ENCODE data around the gene PHC2. TPM values are rescaled to one million over a fixed set of nuclear protein-coding genes. Genes with fewer than 3 reads are reported as not detected.

PHC2 gene
- total RNA-seq, 6 donors from 2014 or later: 103 to 173 (median 129) TPM

DNA sequence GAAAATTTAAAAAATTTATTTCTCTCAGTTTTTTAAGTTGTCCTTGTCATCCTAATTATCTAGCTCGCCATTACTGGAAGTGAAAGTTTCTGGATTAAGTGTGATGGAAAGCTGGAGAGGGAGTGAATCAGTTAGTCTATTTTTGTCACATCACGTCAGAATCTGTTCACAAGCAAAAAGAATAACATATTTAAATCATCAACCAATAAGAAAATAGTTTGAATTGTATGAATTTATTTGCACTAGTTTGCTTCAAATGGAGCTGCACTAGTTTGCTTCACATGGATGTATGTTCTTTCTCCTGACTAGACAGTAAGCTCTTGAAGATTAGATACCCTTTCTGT, 22.8 kb downstream of the PHC2 start:
- Histone ChIP-seq H3K36me3 (no peaks in the 10 kb centered on the region), H3K9me3 (no peaks in the 10 kb centered on the region), H3K27ac (no peak overlapping the region), H3K4me3 (no peak overlapping the region), H3K27me3 (no peaks in the 10 kb centered on the region), H3K4me1 (no peaks in the 10 kb centered on the region)
- no peak for ATAC-seq (ENCODE audit: low FRiP score in 2 of 2)
- DNase-seq: no peak
- 78 to 80% methylated on average over 2 of the region's 2 CpGs for WGBS, 2 donors
- TF ChIP-seq EP300 (IDR thresholded peaks at IDR 0.05): no peak
- TF ChIP-seq, protein P1, sequence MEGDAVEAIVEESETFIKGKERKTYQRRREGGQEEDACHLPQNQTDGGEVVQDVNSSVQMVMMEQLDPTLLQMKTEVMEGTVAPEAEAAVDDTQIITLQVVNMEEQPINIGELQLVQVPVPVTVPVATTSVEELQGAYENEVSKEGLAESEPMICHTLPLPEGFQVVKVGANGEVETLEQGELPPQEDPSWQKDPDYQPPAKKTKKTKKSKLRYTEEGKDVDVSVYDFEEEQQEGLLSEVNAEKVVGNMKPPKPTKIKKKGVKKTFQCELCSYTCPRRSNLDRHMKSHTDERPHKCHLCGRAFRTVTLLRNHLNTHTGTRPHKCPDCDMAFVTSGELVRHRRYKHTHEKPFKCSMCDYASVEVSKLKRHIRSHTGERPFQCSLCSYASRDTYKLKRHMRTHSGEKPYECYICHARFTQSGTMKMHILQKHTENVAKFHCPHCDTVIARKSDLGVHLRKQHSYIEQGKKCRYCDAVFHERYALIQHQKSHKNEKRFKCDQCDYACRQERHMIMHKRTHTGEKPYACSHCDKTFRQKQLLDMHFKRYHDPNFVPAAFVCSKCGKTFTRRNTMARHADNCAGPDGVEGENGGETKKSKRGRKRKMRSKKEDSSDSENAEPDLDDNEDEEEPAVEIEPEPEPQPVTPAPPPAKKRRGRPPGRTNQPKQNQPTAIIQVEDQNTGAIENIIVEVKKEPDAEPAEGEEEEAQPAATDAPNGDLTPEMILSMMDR (IDR thresholded peaks at IDR 0.05): no peak
- TF ChIP-seq POLR2A (IDR thresholded peaks at IDR 0.05): no peak
- TF ChIP-seq POLR2AphosphoS5 (IDR thresholded peaks at IDR 0.05): no peak

DNA sequence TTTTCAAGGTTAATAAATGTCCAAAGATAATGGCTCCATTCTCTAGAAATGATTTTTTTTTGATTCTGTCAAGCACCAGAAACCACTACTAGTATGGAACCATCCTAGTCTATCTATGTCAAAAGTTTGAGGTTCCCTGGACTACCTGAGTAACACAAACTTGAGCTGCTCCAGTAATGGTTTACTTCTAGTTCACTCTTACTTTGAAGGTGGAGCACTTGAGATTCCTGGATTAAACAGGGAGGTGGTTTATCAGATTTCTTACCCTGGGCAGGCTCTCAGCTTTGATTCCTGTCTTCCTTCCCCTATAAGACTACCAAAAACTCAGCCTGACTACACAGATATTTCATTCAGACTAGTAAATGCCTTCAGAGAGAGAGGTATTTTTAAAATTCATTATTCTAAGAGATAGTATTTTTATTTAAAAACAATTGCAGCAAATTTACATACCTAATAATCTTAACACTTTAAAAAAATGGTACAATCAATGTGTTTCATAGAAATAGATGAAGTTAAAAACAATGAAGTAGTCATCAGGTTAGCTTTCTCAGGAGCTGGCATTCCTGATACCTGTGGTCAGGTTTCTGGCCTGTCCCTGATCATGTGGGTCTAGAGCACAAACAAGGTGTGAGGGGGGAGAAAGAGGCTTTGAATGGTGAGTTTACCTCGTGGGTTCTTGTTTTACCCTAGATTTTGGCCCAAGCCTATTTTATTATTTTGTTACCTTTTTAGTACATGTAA, 23.4 kb downstream of the PHC2 start:
- no peak overlapping the region for H3K4me3 ChIP-seq
- 65 to 80% methylated on average over 1 of the region's 1 CpG for WGBS, 2 donors

DNA sequence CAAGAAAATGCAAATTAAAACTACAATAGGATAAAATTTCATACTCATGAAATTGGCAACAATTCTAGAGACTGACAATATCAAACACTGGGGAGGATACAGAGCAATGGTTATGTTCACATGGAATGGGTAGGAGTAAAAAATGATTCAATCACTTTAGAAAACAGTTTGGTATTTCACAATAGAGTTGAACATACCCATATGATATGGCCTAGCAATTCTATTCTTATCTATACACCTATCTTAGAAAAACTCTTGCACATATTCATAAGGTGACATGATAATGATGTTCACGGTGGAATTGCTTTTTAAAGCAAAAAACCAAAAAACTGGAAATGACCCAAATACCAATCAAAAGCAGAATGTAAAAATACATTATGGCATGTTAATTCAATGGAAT, 28.7 kb downstream of the PHC2 start:
- DNase-seq (no peak), ATAC-seq (ENCODE audit: low FRiP score in 2 of 2) (no peak)
- H3K27me3 ChIP-seq: no peaks in the 10 kb centered on the region
- peaks cover 0 to 5% (median 2%) of the 10 kb centered on the region in 4 donors for H3K4me1 ChIP-seq
- no peak overlapping the region for H3K4me3 ChIP-seq
- H3K9me3 ChIP-seq: no peaks in the 10 kb centered on the region
- no peak overlapping the region for H3K27ac ChIP-seq
- 90 to 100% methylated on average over 1 of the region's 1 CpG for WGBS, 2 donors
- H3K36me3 ChIP-seq: no peaks in the 10 kb centered on the region
- TF ChIP-seq, protein P1 (IDR thresholded peaks at IDR 0.05): no peak
- TF ChIP-seq POLR2AphosphoS5 (IDR thresholded peaks at IDR 0.05) (no peak), POLR2A (IDR thresholded peaks at IDR 0.05) (no peak), EP300 (IDR thresholded peaks at IDR 0.05) (no peak)

More for the DNA sequence above, 23.4 kb downstream of the PHC2 start:
- Histone ChIP-seq H3K9me3 (no peaks in the 10 kb centered on the region), H3K36me3 (no peaks in the 10 kb centered on the region), H3K4me1 (no peaks in the 10 kb centered on the region), H3K27me3 (no peaks in the 10 kb centered on the region), H3K27ac (no peak overlapping the region)
- DNase-seq (no peak), ATAC-seq (ENCODE audit: low FRiP score in 2 of 2) (no peak)
- TF ChIP-seq EP300 (IDR thresholded peaks at IDR 0.05) (no peak), POLR2AphosphoS5 (IDR thresholded peaks at IDR 0.05) (no peak), POLR2A (IDR thresholded peaks at IDR 0.05) (no peak)
- TF ChIP-seq, protein P1 (IDR thresholded peaks at IDR 0.05): no peak

DNA sequence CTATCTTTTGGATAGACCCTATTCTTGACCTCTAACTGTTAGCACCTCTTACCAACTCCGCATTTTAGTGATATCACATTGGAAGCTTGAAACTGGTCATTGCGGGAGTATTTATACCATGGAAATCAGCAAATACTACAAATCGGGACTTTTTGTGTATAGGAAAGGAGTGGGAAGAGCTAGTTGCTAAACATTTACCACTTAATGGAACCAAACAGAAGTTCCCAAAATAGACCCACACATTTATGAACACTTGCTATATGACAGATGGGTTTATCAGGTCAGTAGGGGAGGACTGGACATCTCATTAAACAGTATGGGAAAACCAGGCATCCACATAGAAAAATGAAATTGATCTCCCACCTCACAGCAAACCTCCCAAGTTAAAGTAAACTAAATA, 29.4 kb downstream of the PHC2 start:
- TF ChIP-seq EP300 (IDR thresholded peaks at IDR 0.05): no peak
- no peak for TF ChIP-seq POLR2A (IDR thresholded peaks at IDR 0.05)
- no peak for TF ChIP-seq POLR2AphosphoS5 (IDR thresholded peaks at IDR 0.05)
- TF ChIP-seq, protein P1 (IDR thresholded peaks at IDR 0.05): no peak
- H3K4me1 ChIP-seq: peaks cover 2 to 12% (median 5%) of the 10 kb centered on the region in 4 donors
- H3K27ac ChIP-seq: no peak overlapping the region
- DNase-seq: no peak
- H3K9me3 ChIP-seq: no peaks in the 10 kb centered on the region
- no peak overlapping the region for H3K4me3 ChIP-seq
- 93 to 94% methylated on average over 3 of the region's 3 CpGs for WGBS, 2 donors
- ATAC-seq (ENCODE audit: low FRiP score in 2 of 2): no peak
- no peaks in the 10 kb centered on the region for H3K27me3 ChIP-seq
- H3K36me3 ChIP-seq: no peaks in the 10 kb centered on the region
